Kidney (tissue), 14 donors: ENCODE results near the gene CXCL16. TPM values are rescaled to one million over a fixed set of nuclear protein-coding genes. Genes with fewer than 3 reads are reported as not detected.

ENCODE experiments used
- DNase-seq, 5 donors: peaks; one replicate each; pipeline ENCODE4 v3.0.0-alpha.2; 2013 to 2020
- FAIRE-seq: peaks from 2 replicates; lab custom pipeline; 2012; peaks lifted over from hg19 to GRCh38; lab: Jason Lieb, UNC
- H3K27ac ChIP-seq, 2 donors: one replicate each; pipeline ENCODE4 v1.7.0; 2013; ENCODE audit warnings: low read depth in 2 of 2, low read length in 2 of 2, inconsistent platforms in 1 of 2
- H3K27me3 ChIP-seq: one replicate; pipeline ENCODE4 v1.7.1; 2013; ENCODE audit warnings: low read length, inconsistent platforms; ENCODE audit not compliant: control insufficient read depth, insufficient read depth
- H3K36me3 ChIP-seq, 3 donors: one replicate each; pipeline versions ENCODE4 v1.7.0 to v1.7.1; 2013; ENCODE audit warnings: low read length in 3 of 3, control low read depth in 1 of 3, inconsistent platforms in 1 of 3; ENCODE audit not compliant: insufficient read depth in 3 of 3, control insufficient read depth in 2 of 3
- H3K4me1 ChIP-seq, 3 donors: one replicate each; pipeline versions ENCODE4 v1.7.0 to v1.7.1; 2013; ENCODE audit warnings: low read length in 3 of 3, inconsistent platforms in 1 of 3, low read depth in 1 of 3; ENCODE audit not compliant: control insufficient read depth in 2 of 3, insufficient read depth in 2 of 3
- H3K4me3 ChIP-seq, 3 donors: one replicate each; pipeline versions ENCODE4 v1.7.0 to v1.8.1; 2013; ENCODE audit warnings: low read length in 3 of 3, control low read depth in 1 of 3, inconsistent platforms in 1 of 3
- H3K9ac ChIP-seq, 3 donors: one replicate each; pipeline versions ENCODE4 v1.7.0 to v1.7.1; 2013; ENCODE audit warnings: low read length in 3 of 3, control low read depth in 1 of 3, inconsistent platforms in 1 of 3
- H3K9me3 ChIP-seq, 3 donors: one replicate each; pipeline versions ENCODE4 v1.7.0 to v1.7.1; 2013; ENCODE audit warnings: low read length in 3 of 3, control low read depth in 1 of 3, inconsistent platforms in 1 of 3; ENCODE audit not compliant: control insufficient read depth in 2 of 3, insufficient read depth in 1 of 3
- intact Hi-C: fragments of 100-400 bp; cut with DNase I; formaldehyde crosslinking; loops from one replicate; pipeline ENCODE4 v1.11.1; 2022
- polyA plus RNA-seq: library from polyadenylated mRNA; stranded (reverse); fragments of 350-450 nt; fragmentation: Illumina TruSeq; extraction: RNeasy Lipid Tissue Mini Kit (QIAGEN cat#74804); gene quantifications from one replicate; pipeline ENCODE4 v1.2.3, GENCODE V29; 2014; ENCODE audit warnings: low read depth, low replicate concordance; ENCODE audit not compliant: insufficient read depth
- total RNA-seq: library from RNA; stranded (reverse); fragmentation: NEBNext Ultra II Directional; extraction: Animal tissue kit (Norgen Biotek cat#: 25700); gene quantifications from one replicate; pipeline ENCODE4 v1.2.1, GENCODE V29; 2021
- TF ChIP-seq, protein P1 (sequence below): IDR thresholded peaks from 3 replicates; pipeline ENCODE4 v1.5.1; 2012; ENCODE audit warnings: mild to moderate bottlenecking, moderate library complexity, borderline replicate concordance; ENCODE audit not compliant: insufficient read depth; ENCODE audit errors: extremely low read depth
- donor health status: control.
- donor health status: control.
- donor health status: control.
- donor health status: control.
- donor health status: control.
- donor health status: DM: yes; HTN: yes; CAD: no.
- donor health status: Normal renal cell carcinoma (clear cell type).

Gene CXCL16
- total and polyA plus RNA-seq, 2 donors from 2014 or later: 22.5 to 83.0 TPM

GRCh38 chr17:4750606-4751005, 10.9 kb upstream of the CXCL16 start:
- Histone ChIP-seq H3K9ac (no peak overlapping the region), H3K36me3 (no peaks in the 10 kb centered on the region), H3K27me3 (no peaks in the 10 kb centered on the region), H3K9me3 (no peaks in the 10 kb centered on the region), H3K4me1 (peaks cover 0 to 4% (median 0%) of the 10 kb centered on the region in 3 donors), H3K4me3 (no peak overlapping the region), H3K27ac (no peak overlapping the region)
- intact Hi-C loops: no loop called here
- FAIRE-seq: no peak
- TF ChIP-seq, protein P1, sequence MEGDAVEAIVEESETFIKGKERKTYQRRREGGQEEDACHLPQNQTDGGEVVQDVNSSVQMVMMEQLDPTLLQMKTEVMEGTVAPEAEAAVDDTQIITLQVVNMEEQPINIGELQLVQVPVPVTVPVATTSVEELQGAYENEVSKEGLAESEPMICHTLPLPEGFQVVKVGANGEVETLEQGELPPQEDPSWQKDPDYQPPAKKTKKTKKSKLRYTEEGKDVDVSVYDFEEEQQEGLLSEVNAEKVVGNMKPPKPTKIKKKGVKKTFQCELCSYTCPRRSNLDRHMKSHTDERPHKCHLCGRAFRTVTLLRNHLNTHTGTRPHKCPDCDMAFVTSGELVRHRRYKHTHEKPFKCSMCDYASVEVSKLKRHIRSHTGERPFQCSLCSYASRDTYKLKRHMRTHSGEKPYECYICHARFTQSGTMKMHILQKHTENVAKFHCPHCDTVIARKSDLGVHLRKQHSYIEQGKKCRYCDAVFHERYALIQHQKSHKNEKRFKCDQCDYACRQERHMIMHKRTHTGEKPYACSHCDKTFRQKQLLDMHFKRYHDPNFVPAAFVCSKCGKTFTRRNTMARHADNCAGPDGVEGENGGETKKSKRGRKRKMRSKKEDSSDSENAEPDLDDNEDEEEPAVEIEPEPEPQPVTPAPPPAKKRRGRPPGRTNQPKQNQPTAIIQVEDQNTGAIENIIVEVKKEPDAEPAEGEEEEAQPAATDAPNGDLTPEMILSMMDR: no peak
- peak in 1 of 5 donors; percentile 4 for DNase-seq

DNA sequence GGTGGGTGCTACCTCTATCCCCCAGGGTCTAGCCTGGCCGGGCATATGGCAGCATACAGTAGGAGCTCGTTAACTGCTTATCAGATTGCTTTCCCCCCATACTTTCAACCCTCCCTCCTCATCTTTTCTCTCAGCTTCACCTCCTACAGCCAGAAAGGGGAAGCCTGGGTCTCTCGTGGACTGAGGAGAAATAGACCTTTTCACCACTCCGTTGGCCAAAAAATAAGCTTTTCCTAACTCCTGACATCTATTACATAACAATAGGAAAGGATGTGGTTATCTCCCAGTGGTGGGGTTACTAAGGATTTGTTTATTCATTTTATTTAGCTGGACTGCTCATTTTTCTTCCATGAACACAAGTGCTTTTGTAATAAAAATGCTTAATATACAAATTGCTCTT, 9.0 kb upstream of the CXCL16 start:
- Histone ChIP-seq H3K27ac (no peak overlapping the region), H3K27me3 (peaks cover 2% of the 10 kb centered on the region), H3K4me1 (peaks cover 0 to 4% (median 0%) of the 10 kb centered on the region in 3 donors), H3K9ac (no peak overlapping the region), H3K9me3 (no peaks in the 10 kb centered on the region), H3K4me3 (no peak overlapping the region), H3K36me3 (no peaks in the 10 kb centered on the region)
- intact Hi-C loops: no loop called here
- DNase-seq: peak in 1 of 5 donors; percentile 33
- TF ChIP-seq, protein P1: no peak
- FAIRE-seq: no peak

- peak in 2 of 5 donors; percentile 15 to 31 for DNase-seq
- TF ChIP-seq, protein P1: no peak
- no peak for FAIRE-seq
- H3K9ac ChIP-seq: no peak overlapping the region
- H3K36me3 ChIP-seq: no peaks in the 10 kb centered on the region
- intact Hi-C loops: no loop called here
- H3K27me3 ChIP-seq: peaks cover 2% of the 10 kb centered on the region
- no peaks in the 10 kb centered on the region for H3K9me3 ChIP-seq
- no peak overlapping the region for H3K27ac ChIP-seq
- no peak overlapping the region for H3K4me3 ChIP-seq
- H3K4me1 ChIP-seq: peaks cover 0 to 4% (median 0%) of the 10 kb centered on the region in 3 donors
Observed at GRCh38 chr17:4747847-4748246, 8.1 kb upstream of the CXCL16 start.
